Measurements from ENCODE around the gene TIMM50.

GRCh38 chr19:39525205-39525604, 44.6 kb downstream of the TIMM50 start:
- TF ChIP-seq TEAD4 (IDR thresholded peaks at IDR 0.05; ENCODE audit: borderline replicate concordance, insufficient read depth) (no peak), GABPA (IDR thresholded peaks at IDR 0.05; ENCODE audit: low read depth) (no peak), MEF2A (IDR thresholded peaks at IDR 0.05; ENCODE audit: borderline replicate concordance, low read depth) (no peak), POLR2AphosphoS5 (IDR thresholded peaks at IDR 0.05; ENCODE audit: low read depth, low read length) (no peak), CTCF (IDR thresholded peaks at IDR 0.05) (no peak), MAX (IDR thresholded peaks at IDR 0.05; ENCODE audit: low read depth) (no peak), TAF1 (IDR thresholded peaks at IDR 0.05; ENCODE audit: borderline replicate concordance, low read depth, low read length) (no peak), TCF12 (IDR thresholded peaks at IDR 0.05) (no peak), EZH2phosphoT487 (IDR thresholded peaks at IDR 0.05; ENCODE audit: borderline replicate concordance, low read depth) (no peak), JUND (IDR thresholded peaks at IDR 0.05) (no peak), FOXM1 (IDR thresholded peaks at IDR 0.05; ENCODE audit: low read depth) (no peak), EP300 (IDR thresholded peaks at IDR 0.05; ENCODE audit: borderline replicate concordance in 1 of 2, low read depth in 1 of 2, low read length in 1 of 2) (no peak)
- TF ChIP-seq, protein P1, sequence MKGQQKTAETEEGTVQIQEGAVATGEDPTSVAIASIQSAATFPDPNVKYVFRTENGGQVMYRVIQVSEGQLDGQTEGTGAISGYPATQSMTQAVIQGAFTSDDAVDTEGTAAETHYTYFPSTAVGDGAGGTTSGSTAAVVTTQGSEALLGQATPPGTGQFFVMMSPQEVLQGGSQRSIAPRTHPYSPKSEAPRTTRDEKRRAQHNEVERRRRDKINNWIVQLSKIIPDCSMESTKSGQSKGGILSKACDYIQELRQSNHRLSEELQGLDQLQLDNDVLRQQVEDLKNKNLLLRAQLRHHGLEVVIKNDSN (IDR thresholded peaks at IDR 0.05; ENCODE audit: borderline replicate concordance, low read depth): no peak
